ENCODE data around the gene USP5.
"Not testable (repeated sequence)": the region's sequence is repeated elsewhere in the genome, so short reads cannot be mapped to it uniquely, and the experiment has no call there.

The USP5 gene

GRCh38 chr12:6888360-6888759 lies 36.4 kb downstream of the USP5 start:
- TF ChIP-seq, protein P1, sequence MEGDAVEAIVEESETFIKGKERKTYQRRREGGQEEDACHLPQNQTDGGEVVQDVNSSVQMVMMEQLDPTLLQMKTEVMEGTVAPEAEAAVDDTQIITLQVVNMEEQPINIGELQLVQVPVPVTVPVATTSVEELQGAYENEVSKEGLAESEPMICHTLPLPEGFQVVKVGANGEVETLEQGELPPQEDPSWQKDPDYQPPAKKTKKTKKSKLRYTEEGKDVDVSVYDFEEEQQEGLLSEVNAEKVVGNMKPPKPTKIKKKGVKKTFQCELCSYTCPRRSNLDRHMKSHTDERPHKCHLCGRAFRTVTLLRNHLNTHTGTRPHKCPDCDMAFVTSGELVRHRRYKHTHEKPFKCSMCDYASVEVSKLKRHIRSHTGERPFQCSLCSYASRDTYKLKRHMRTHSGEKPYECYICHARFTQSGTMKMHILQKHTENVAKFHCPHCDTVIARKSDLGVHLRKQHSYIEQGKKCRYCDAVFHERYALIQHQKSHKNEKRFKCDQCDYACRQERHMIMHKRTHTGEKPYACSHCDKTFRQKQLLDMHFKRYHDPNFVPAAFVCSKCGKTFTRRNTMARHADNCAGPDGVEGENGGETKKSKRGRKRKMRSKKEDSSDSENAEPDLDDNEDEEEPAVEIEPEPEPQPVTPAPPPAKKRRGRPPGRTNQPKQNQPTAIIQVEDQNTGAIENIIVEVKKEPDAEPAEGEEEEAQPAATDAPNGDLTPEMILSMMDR (conservative IDR thresholded peaks at IDR 0.05), result no peak
- no peak for TF ChIP-seq ZFX (IDR thresholded peaks at IDR 0.05)
- peak overlapping the region; percentile 9; the same call in 1 of the 2 replicates for H3K27ac ChIP-seq

GRCh38 chr12:6888794-6889193 lies 36.8 kb downstream of the USP5 start:
- H3K27ac ChIP-seq, result peak overlapping the region; percentile 9; the same call in 1 of the 2 replicates

DNA sequence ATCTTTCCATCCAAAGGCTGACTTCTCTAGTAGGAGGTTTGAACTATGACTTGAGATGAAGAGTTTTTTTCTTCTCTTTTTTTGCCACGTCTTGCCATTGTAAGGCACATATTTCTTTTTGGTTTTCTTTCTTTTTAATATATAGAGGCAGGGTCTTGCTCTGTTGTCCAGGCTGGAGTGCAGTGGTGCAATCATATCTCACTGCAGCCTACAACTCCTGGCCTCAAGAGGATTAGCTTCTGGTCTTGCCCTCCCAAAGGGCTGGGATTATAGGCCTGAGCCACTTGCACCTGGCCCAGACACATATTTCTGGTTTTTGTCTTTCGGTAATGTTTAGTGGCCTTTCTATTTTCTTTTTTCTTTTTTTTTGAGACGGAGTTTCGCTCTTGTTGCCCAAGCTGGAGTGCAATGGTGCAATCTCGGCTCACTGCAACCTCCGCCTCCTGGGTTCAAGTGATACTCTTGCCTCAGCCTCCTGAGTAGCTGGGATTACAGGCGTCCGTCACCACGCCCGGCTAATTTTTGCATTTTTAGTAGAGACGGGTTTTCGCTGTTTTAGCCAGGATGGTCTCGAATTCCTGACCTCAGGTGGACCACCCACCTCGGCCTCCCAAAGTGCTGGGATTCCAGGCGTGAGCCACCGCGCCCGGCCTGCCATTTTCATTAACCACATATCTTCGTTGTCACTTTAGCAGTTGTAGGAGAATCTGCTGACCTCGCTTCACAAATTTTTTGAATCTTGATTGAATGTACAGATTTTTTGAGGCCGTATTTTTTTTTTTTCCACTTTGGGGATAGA lies 38.0 kb downstream of the USP5 start:
- peak overlapping the region; percentile 80 for H3K27ac ChIP-seq

DNA sequence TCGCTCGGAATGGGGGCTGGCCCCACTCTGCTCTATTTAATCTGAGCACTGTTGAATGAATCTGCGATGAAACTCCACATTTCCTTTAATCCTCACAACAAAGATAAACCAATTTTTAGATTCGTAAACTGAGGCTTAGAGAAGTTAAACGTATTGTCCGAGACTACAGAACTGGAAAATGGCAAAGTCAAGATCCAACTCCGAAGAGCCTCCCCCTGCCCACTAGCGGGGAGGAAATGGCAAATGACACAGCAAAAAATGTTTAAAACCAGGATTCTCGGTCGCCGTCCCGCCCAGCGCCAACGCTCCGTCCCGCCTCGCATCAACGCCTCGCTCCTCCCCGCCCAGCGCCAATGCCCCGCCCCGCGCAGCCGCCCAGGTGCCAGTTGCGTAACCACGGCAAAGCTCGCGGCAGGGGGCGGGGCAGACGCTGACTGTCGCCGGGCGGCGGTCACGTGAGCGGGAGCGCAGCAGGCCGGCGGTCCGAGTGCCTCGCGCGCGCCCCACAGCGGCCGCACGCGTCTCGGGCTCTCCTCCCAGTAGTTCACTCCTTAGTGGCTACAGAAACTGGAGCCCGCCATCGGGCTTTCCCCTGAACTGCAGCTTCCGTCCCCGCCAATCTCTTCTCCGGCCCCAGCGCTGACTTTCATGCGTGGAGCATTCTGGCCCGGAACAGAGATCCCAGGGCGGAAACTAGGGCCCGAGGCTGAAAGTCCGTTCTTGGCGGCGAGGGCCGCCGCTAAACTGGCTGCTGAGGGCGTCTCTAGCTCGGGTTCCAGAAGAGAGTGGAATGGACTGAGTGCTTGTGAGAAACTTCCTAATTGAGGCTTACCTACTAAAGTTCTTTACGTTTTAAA lies 39.1 kb downstream of the USP5 start:
- H3K27ac ChIP-seq, result peak overlapping the region; percentile 80
- TF ChIP-seq, protein P1 (conservative IDR thresholded peaks at IDR 0.05), result peak; percentile 99
- TF ChIP-seq ZFX (IDR thresholded peaks at IDR 0.05), result no peak

- H3K27ac ChIP-seq, result peak overlapping the region; percentile 80
- TF ChIP-seq, protein P1 (conservative IDR thresholded peaks at IDR 0.05), result no peak
- no peak for TF ChIP-seq ZFX (IDR thresholded peaks at IDR 0.05)
Measured at GRCh38 chr12:6891646-6892001, 39.7 kb downstream of the USP5 start.

DNA sequence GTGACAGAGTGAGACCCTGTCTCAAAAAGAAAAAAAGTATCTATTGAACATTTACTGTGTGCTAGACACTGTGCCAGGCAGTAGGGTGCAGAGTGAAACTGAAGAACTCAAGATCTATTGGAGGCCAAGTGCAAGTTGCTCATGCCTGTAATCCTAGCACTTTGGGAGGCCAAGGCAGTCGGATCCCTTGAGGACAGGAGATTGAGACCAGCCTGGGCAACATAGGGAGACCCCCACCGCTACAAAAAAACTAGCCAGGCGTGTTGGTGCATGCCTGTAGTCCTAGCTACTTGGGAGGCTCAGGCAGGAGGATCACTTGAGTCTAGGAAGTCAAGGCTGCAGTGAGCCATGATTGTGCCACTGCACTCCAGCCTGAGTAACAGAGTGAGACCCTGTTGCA lies 40.7 kb downstream of the USP5 start:
- not testable (repeated sequence) for H3K27ac ChIP-seq

DNA sequence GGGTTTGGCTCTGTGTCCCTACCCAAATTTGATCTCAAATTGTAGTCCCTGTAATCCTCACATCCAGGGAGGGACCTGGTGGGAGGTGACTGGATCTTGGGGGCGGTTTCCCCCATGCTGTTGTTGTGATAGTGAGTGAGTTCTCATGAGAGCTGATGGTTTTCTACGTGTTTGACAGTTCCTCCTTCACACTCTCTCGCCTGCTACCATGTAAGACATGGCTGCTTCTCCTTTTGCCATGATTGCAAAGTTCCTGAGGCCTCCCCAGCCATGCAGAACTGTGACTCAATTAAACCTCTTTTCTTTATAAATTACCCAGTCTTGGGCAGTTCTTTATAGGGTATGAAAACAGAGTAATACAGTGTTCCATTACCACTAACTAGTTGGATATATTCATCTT lies 42.4 kb downstream of the USP5 start:
- no peak overlapping the region for H3K27ac ChIP-seq
- TF ChIP-seq, protein P1 (conservative IDR thresholded peaks at IDR 0.05), result no peak
- no peak for TF ChIP-seq ZFX (IDR thresholded peaks at IDR 0.05)

- H3K27ac ChIP-seq, result no peak overlapping the region
- TF ChIP-seq, protein P1 (conservative IDR thresholded peaks at IDR 0.05), result no peak
- no peak for TF ChIP-seq ZFX (IDR thresholded peaks at IDR 0.05)
Measured at GRCh38 chr12:6896846-6897435, 45.0 kb downstream of the USP5 start.

Data from C4-2B (cell line).